Stimulated activated CD4-positive, alpha-beta T cell treated with anti-CD3 and anti-CD28 coated beads, Interleukin-2, amount 100 ng/mL, for 4 hours (primary cell): Measurements from ENCODE around the gene MRC2.
"Not testable (repeated sequence)": the region's sequence is repeated elsewhere in the genome, so short reads cannot be mapped to it uniquely, and the experiment has no call there.

Source experiments
- DNase-seq: peaks from one replicate; pipeline ENCODE4 v3.0.0-alpha.2; 2020; ENCODE audit warnings: low read depth

Gene MRC2

DNA sequence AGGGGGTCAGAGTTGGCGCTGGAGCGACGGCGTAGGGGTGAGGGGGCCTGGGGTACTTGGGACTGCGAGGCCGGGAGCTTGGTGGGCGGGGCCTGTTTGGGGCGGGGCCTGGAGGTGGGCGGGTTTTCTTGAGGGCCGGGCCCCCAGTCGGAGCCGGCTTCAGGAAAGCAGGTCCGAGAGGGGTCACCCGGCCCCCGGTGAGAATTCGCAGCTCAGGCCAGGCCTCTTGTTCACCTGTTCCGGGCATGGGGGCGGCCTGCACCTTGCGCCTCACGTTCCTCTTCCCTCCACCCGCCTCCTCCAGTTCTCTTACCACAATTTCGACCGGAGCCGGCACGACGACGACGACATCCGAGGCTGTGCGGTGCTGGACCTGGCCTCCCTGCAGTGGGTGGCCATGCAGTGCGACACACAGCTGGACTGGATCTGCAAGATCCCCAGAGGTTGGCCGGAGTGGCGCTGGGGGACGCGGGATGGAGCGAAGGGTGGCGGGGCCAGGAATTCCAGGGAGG lies 52.5 kb downstream of the MRC2 start:
- DNase-seq, result no peak

DNA sequence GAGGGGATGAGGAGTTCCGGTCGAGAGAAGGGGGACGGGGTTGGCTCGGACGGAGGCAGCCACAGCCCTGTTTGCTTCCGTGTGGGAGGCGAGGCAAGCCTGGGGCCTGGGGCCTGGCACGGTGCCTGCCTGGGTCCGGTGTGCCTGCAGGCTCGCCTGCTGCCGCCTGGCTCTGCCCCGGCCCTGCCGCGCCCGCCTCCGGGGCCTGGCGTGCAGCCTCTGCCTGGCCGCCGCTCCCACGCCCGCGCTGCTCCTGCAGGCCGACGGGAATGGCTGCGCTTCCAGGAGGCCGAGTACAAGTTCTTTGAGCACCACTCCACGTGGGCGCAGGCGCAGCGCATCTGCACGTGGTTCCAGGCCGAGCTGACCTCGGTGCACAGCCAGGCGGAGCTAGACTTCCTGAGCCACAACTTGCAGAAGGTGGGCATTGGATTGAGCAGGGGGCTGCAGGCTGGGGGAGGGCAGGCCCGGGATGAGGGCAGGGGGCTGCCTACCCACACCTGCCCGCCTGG lies 53.1 kb downstream of the MRC2 start:
- no peak for DNase-seq

DNA sequence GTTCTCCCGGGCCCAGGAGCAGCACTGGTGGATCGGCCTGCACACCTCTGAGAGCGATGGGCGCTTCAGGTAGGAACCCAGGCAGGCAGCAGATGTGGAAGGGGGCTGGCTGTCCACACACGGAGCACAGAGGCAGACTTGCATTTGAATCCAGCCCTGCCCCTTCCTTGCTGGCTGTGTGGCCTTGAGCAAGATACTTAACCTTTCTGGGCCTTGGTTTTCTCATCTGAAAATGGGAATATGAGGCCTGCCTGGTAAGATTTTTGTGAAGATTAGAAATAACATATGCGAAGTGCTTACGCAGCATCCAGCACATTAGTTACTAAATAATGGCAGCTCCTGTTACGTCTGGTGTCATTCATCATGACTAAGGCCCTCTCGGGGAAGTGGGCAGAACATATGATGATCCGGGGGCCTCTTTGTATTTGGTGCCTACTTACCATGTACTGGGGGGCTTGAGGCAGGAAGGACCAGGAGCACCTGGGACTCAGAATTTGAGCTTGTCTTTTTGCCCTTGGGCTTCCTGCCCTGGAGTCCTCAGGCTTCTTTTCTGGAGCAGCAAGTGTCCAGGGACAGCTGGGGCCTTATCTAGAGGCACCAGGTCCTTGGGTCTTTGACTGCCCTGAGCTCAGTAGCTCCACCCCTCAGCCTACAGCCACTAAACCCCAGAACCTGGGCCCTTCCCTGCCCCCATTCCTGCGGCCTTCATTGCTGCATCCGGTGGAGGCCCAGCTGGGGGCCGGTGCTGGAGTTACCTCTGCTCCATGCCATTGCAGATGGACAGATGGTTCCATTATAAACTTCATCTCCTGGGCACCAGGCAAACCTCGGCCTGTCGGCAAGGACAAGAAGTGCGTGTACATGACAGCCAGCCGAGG lies 53.8 kb downstream of the MRC2 start:
- no peak for DNase-seq

DNA sequence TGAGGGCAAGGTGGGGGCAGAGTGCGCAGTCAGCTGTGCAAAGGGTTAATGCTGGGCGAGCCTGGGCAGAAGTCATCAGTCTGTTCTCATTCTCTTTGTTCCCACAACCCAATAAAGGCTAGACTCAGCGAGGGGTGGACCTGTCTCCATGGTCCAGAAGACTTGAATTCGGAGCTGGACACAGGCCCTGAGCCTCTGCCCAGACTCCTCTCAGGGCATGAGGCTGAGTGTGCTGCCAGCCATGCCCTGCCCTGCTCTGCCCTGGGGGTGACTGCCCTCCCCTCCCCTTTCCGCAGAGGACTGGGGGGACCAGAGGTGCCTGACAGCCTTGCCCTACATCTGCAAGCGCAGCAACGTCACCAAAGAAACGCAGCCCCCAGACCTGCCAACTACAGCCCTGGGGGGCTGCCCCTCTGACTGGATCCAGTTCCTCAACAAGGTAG lies 54.5 kb downstream of the MRC2 start:
- DNase-seq, result no peak

DNA sequence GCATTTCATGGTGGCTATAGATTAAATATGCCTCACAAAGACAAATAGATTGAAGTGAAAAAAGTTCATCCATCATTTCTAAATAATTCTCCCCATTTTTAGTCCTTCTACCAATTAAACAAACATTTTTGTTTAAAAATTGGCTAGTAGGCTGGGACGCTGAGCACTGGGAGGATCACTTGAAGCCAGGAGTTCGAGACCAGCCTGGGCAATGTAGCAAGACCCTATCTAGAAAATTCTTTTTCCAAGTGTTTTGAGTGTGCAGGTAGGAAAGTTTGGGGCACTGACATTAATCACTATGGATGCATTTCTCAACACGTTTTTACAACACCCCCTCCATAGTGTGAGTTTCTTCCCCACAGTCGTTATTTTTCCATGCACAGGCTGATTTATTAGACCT lies 56.7 kb downstream of the MRC2 start:
- no peak for DNase-seq

DNA sequence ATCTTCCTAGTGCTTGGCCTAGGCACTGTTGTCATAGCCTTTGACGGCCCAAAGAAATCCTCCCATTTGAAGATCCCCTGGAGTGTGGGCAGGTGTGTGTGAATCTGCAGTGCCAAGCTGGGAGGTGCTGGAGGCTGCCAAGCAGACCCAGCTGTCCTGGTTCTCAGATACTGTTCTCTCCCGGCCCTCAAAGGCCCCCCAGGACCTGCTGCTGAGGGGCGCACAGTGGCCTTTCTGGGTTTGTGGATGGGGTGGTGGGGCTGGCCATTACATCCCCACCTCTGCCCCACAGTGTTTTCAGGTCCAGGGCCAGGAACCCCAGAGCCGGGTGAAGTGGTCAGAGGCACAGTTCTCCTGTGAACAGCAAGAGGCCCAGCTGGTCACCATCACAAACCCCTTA lies 60.5 kb downstream of the MRC2 start:
- DNase-seq, result no peak

DNA sequence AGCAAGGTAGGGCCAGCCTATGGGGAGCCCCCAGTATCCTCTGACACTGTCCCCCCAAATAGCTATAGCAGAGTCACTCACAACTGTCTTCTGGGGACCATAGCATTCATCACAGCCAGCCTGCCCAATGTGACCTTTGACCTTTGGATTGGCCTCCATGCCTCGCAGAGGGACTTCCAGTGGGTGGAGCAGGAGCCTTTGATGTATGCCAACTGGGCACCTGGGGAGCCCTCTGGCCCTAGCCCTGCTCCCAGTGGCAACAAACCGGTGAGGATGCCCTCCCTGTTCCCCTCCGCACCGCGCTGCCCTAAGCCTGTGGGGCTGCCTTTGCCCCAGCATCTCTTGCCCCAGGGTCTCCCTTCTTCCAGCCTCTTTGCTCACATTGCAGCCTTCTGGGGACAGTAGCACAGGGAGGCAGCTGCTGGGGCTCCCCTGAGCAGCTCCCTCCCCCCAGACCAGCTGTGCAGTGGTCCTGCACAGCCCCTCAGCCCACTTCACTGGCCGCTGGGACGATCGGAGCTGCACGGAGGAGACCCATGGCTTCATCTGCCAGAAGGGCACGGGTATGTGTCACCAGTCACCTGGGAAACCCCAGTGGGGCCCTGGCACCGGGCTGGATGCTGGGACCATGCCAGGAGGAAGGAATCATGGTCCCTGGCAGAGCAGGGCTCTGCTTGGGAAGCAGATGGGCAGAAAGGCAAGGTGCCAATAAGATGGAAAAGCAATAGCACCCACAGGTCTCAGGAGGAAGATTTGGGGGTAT lies 61.1 kb downstream of the MRC2 start:
- no peak for DNase-seq

DNA sequence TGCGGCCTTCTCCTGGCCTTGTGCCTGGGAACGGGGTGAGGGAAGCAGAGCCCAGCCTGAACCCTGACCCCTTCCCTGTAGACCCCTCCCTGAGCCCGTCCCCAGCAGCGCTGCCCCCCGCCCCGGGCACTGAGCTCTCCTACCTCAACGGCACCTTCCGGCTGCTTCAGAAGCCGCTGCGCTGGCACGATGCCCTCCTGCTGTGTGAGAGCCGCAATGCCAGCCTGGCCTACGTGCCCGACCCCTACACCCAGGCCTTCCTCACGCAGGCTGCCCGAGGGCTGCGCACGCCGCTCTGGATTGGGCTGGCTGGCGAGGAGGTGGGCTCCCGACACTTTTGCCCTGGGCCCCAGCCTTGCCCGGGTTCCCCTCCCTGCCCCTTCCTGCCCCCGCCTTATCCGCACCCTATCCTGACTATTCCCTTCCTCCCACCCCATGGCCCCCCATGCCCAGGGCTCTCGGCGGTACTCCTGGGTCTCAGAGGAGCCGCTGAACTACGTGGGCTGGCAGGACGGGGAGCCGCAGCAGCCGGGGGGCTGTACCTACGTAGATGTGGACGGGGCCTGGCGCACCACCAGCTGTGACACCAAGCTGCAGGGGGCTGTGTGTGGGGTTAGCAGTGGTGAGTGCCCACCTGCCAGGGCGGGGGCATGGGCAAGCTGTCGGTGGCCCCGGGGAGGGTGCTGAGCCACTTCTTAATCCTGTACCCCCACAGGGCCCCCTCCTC lies 62.1 kb downstream of the MRC2 start:
- no peak for DNase-seq

DNA sequence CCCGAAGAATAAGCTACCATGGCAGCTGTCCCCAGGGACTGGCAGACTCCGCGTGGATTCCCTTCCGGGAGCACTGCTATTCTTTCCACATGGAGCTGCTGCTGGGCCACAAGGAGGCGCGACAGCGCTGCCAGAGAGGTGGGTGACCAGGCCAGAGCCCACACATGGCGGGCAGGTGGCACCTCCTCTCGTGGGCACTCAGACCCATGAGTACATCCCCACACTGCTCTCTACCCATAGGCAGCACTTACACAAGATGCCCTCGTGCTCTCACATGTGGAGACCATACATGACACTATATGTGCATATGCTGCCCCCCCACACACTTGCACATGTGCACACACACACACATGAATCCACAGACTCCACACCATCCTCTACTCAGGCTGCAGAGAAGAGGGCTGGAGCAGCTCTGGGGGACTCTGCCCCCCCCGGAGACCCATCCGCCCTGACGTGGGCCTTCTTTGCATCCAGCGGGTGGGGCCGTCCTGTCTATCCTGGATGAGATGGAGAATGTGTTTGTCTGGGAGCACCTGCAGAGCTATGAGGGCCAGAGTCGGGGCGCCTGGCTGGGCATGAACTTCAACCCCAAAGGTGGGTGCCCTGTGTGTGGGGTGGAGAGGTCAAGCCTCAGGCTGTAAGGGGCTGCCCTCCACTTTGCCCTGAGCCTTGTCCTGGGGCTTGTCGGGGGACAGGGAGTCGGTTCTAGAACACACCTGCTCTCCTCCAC lies 62.9 kb downstream of the MRC2 start:
- DNase-seq, result no peak

DNA sequence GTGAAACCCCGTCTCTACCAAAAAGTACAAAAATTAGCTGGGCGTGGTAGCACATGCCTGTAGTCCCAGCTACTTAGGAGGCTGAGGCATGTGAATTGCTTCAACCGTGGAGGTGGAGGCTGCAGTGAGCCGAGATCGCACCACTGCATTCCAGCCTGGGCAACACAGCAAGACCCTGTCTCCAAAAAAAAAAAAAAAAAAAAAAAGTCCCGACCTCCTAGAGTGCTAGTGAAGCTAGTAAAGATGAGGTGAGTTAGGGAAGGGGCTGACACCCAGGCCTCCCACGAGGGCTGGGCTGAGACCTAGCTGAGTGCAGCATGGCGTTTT lies 64.1 kb downstream of the MRC2 start:
- DNase-seq, result not testable (repeated sequence)

DNA sequence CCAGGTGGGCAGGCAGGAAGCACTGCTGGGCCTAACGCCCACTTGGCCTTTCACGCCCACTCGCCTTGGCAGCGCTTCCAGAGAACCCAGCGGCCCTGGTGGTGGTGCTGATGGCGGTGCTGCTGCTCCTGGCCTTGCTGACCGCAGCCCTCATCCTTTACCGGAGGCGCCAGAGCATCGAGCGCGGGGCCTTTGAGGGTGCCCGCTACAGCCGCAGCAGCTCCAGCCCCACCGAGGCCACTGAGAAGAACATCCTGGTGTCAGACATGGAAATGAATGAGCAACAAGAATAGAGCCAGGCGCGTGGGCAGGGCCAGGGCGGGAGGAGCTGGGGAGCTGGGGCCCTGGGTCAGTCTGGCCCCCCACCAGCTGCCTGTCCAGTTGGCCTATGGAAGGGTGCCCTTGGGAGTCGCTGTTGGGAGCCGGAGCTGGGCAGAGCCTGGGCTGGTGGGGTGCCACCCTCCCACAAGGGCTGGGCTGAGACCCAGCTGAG lies 64.7 kb downstream of the MRC2 start:
- no peak for DNase-seq

DNA sequence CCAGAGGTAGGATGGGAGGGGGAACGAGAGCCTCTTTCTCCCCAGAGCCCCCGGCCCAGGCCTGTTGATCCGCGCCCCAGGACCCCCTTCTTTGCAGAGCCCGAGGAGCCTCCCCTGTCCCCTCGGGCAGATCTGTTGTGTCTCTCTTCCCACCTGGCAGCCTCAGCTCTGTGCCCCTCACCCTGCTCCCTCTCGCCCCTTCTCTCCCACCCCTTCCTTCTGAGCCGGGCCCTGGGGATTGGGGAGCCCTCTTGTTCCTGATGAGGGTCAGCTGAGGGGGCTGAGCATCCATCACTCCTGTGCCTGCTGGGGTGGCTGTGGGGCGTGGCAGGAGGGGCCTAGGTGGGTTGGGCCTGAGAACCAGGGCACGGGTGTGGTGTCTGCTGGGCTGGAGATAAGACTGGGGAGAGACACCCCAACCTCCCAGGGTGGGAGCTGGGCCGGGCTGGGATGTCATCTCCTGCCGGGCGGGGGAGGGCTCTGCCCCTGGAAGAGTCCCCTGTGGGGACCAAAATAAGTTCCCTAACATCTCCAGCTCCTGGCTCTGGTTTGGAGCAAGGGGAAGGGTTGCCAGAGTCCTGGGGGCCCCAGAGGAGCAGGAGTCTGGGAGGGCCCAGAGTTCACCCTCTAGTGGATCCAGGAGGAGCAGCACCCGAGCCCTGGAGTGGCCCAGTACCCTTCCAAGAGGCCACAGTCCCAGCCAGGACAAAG lies 65.4 kb downstream of the MRC2 start:
- no peak for DNase-seq

DNA sequence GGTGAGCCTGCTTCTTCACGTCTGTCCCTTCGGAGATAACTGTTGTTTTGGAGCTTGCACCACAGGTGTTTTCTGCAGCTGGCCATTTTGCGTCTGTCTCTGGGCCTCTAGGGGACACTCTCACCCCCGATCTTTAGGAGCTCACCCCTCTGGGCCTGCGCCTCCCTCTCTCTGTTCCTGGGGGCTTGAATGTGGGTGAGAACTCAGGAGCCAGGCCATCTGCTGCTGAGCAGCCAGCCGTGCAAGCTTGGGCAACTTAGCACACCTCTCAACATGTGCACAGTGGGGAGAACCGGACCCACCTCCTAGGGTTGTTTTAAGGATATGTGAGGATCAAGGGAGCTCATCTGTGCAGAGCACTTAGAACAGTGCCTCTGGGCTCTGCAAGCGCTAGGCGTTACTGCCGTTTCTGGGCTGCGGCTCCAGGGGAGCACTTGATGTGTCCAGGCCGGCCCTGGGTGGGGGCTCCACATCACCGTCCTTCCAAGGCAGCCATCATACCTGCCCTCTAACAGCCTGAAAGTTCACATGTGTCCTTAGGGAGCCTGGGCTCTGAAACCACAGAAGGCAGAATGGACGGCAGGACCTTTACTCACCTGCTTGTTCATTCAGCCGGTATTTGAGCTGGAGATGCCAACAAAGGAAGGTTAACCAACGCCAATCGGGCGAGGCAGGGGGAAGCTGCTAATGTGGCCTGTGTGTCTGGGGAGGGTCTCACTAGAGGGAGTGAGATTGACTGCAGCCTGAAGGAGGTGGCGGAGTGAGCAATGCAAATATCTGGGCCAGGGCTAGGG lies 66.3 kb downstream of the MRC2 start:
- no peak for DNase-seq

DNA sequence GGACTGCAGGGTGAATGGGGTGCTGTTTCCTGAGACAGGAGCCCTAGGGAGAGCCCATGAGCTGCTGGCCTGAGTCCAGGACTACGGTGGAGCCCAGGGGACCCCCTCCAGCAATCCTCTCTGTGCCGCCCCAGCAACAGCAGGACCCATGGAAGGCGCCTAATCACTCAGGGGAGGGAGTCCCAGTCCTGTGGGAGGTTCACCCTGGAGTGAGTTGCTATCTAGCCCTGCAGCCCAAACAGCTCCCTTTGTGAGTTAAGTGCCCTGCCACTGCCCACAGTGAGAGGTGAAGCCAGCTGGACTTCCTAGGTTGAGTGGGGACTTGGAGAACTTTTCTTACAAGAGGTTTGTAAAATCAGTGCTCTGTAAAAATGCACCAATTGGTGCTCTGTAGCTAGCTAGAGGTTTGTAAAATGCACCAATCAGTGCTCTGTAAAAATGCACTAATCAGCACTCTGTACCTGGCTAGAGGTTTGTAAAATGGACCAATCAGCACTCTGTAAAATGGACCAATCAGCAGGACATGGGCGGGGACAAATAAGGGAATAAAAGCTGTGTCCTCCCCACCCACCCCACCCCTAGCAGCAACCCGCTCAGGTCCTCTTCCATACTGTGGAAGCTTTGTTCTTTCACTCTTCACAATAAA lies 67.7 kb downstream of the MRC2 start:
- DNase-seq, result not testable (repeated sequence)

DNA sequence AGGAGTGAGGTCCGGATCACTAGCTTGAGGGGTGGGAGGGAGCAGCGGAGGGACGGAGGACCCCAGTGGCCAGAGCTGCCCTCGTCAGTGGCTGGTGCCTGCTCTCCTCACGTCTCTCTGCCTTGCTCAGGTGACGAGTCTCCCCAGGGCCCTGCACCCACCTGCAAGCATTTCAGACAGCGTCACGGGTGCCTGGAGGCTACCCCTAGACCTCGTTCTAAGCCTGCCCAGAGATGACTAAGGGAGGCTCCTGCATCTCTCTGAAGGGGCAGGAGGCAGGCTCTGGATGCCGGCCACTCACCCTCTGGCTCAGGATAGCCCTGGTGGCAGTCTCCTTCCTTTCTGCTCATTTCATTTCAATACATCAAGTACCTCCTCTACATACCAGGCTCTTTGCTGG lies 68.8 kb downstream of the MRC2 start:
- DNase-seq, result no peak

DNA sequence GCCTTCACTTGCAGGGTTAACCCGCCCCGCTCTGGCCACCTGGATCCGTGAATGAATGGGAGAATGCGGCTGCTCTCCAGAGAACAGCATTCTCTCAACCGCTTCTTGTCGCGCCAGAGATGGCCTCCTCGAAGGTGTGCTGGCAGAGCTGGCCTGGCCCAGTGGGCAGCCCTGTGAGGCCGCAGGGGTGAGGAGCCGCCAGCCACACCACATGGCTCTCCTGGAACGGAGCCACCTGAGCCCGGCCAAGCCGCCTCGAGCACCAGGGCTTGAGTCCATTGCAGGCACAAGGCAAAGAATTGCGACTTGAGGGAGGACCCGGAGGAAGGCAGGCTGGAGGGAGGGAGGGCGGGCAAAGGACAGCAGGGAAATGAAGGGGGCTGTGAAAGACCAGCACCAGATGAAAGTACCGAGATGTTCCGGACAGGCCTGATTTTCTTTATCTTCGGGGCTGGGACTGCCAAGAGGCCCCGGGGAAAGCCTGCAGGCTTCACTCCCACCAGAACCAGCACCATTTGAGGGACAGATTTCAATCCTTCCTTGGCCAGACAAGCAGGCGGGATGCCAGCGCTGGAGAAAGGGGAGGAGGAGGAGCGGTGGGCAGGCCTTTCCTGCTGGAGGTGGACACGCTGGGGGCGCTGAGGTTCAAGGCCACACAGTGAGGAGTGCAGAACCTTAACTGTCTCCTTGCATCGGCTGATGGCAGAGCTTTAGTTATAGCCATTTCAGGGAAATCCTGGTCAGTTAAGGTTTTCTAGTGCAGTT lies 69.4 kb downstream of the MRC2 start:
- no peak for DNase-seq

DNA sequence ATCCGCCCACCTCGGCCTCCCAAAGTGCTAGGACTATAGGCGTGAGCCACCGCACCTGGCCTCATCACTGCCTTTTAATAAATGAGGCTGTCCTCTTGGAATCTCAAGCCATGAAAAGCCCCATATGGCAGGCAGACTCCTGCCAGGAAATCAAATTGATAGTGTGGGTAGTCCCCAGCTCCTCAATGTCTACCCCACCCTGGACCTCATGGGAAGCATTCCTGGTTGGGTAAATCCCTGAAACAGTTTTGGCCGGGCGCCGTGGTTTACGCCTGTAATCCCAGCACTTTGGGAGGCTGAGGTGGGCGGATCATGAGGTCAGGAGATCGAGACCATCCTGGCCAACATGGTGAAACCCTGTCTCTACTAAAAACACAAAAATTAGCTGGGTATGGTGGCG lies 71.0 kb downstream of the MRC2 start:
- not testable (repeated sequence) for DNase-seq

DNA sequence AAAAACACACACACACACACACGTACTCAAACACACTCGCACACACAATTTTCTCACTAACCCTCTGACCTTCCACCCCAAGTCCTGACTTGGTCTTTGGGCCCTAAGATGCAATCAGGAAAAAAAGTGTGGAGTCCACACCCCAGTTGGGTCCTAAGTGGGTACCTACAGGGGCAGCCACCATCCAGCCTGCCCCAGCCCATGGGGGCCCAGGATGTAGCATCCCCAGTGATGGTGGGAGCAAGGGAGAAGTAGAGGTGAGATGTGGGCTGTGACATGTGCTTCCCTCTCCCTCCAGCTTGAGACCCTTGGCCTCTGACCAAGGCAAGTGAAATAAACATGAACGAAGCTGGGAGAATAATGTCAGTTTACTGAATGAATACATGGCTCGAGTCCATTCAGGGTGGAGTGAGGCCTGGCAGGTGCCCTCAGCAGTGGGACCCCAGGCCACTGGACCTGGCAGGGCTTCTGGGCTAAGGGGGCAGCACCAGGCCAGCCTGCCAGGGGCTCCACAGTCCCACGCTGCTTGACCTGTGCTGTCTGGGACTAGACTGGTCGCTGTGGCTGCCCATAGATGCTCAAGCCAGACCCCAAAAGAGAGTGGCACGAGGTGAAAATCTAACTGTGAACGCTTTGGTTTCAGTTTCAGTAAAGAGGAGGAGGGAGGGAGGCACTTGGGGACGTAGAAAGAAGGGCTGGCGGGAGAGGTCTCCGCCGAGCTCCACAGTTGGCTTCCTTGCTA lies 73.7 kb downstream of the MRC2 start:
- no peak for DNase-seq
